Upper lobe of right lung (tissue), 1 donor: ENCODE data around the gene DLL4. TPM values are rescaled to one million over a fixed set of nuclear protein-coding genes. Genes with fewer than 3 reads are reported as not detected.

ENCODE experiments used
- ATAC-seq: fragments of 200-7000 bp; cut with Tn5 transposase; one replicate; pipeline ENCODE4 v1.9.1; 2020; ENCODE audit warnings: mild to moderate bottlenecking, moderate library complexity
- DNase-seq: peaks from one replicate; pipeline ENCODE4 v3.0.0-alpha.2; 2020
- H3K27ac ChIP-seq: fragments of 200-600 bp; one replicate; pipeline ENCODE4 v1.8.0; 2022
- H3K27me3 ChIP-seq: fragments of 200-600 bp; one replicate; pipeline ENCODE4 v1.8.0; 2022; ENCODE audit warnings: mild to moderate bottlenecking
- H3K36me3 ChIP-seq: fragments of 200-600 bp; one replicate; pipeline ENCODE4 v1.8.0; 2022
- H3K4me1 ChIP-seq: fragments of 200-600 bp; one replicate; pipeline ENCODE4 v1.8.0; 2022
- H3K4me3 ChIP-seq: fragments of 200-600 bp; one replicate; pipeline ENCODE4 v1.8.0; 2022; ENCODE audit warnings: mild to moderate bottlenecking
- H3K9me3 ChIP-seq: fragments of 200-600 bp; one replicate; pipeline ENCODE4 v1.8.0; 2022
- CTCF ChIP-seq: fragments of 200-600 bp; IDR thresholded peaks from one replicate; pipeline ENCODE4 v1.8.0; 2022; ENCODE audit warnings: antibody characterized with exemption
- intact Hi-C: fragments of 100-400 bp; cut with DNase I; formaldehyde crosslinking; loops from one replicate; pipeline ENCODE4 v1.11.0; 2022
- total RNA-seq: library from RNA; stranded (reverse); fragmentation: NEBNext Ultra II Directional; extraction: Animal tissue kit (Norgen Biotek cat#: 25700); gene quantifications from one replicate; pipeline ENCODE4 v1.2.1, GENCODE V29; 2021
- donor health status: DM: no; HTN: yes; CAD: no; lungs with severe emphysema.

The DLL4 gene
- total RNA-seq, 1 donor from 2014 or later = 22.0 TPM

- Histone ChIP-seq H3K9me3 (no peaks in the 10 kb centered on the region), H3K4me1 (peaks cover 27% of the 10 kb centered on the region), H3K27me3 (no peaks in the 10 kb centered on the region), H3K36me3 (no peaks in the 10 kb centered on the region), H3K4me3 (no peak overlapping the region), H3K27ac (no peak overlapping the region)
- DNase-seq (no peak), ATAC-seq (no peak)
- intact Hi-C loops = no loop called here
- no peak for TF ChIP-seq CTCF
Measured at GRCh38 chr15:40914013-40914412, 15.1 kb upstream of the DLL4 start.

GRCh38 chr15:40914486-40914885 lies 14.7 kb upstream of the DLL4 start:
- H3K27ac ChIP-seq = no peak overlapping the region
- no peaks in the 10 kb centered on the region for H3K36me3 ChIP-seq
- H3K27me3 ChIP-seq = no peaks in the 10 kb centered on the region

GRCh38 chr15:40915116-40915661 lies 14.0 kb upstream of the DLL4 start:
- intact Hi-C loops = no loop called here
- Histone ChIP-seq H3K27ac (peak overlapping the region; percentile 20), H3K4me1 (peaks cover 18% of the 10 kb centered on the region), H3K36me3 (no peaks in the 10 kb centered on the region), H3K9me3 (no peaks in the 10 kb centered on the region), H3K4me3 (no peak overlapping the region), H3K27me3 (no peaks in the 10 kb centered on the region)
- no peak for TF ChIP-seq CTCF
- DNase-seq (no peak), ATAC-seq (no peak)

More at GRCh38 chr15:40914486-40914885, 14.7 kb upstream of the DLL4 start:
- intact Hi-C loops = no loop called here
- H3K4me3 ChIP-seq = no peak overlapping the region
- ATAC-seq = no peak
- H3K4me1 ChIP-seq = peaks cover 25% of the 10 kb centered on the region
- H3K9me3 ChIP-seq = no peaks in the 10 kb centered on the region
- no peak for TF ChIP-seq CTCF
- no peak for DNase-seq

- Histone ChIP-seq H3K27me3 (no peaks in the 10 kb centered on the region), H3K36me3 (no peaks in the 10 kb centered on the region), H3K9me3 (no peaks in the 10 kb centered on the region), H3K4me1 (peaks cover 15% of the 10 kb centered on the region), H3K4me3 (no peak overlapping the region), H3K27ac (peak overlapping the region; percentile 20)
- intact Hi-C loops = no loop called here
- ATAC-seq = no peak
- DNase-seq = no peak
- TF ChIP-seq CTCF = no peak
Measured at GRCh38 chr15:40915679-40916078, 13.5 kb upstream of the DLL4 start.

GRCh38 chr15:40917585-40917984 lies 11.6 kb upstream of the DLL4 start:
- H3K27me3 ChIP-seq = no peaks in the 10 kb centered on the region
- no peak overlapping the region for H3K4me3 ChIP-seq
- peak overlapping the region; percentile 14 for H3K27ac ChIP-seq
- intact Hi-C loops = no loop called here
- H3K36me3 ChIP-seq = no peaks in the 10 kb centered on the region
- no peak for ATAC-seq
- TF ChIP-seq CTCF = no peak
- H3K9me3 ChIP-seq = no peaks in the 10 kb centered on the region
- H3K4me1 ChIP-seq = peaks cover 15% of the 10 kb centered on the region
- no peak for DNase-seq
